ENCODE measurements around the gene STX1B.
A peak's percentile ranks its signal among the peaks of the same experiment; 100 is the strongest.
"Not testable (repeated sequence)": the region's sequence is repeated elsewhere in the genome, so short reads cannot be mapped to it uniquely, and the experiment has no call there.

Gene STX1B

DNA sequence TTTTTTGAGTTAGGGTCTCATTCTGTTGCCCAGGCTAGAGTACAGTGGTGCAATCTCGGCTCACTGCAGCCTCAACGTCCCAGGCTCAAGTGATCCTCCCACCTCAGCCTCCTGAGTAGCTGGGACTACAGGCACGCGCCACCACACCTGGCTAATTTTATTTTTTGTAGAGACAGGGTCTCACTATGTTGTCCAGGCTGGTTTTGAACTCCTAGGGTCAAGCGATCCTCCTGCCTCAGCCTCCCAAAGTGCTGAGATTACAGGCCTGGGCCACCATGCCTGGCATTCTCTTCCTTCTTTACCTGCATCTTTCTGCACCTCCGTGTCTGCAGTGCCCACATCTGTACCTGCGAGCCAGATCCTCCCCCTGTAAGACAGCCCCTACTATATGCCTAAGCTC, 1.4 kb upstream of the STX1B start:
- not testable (repeated sequence) for DNase-seq

DNA sequence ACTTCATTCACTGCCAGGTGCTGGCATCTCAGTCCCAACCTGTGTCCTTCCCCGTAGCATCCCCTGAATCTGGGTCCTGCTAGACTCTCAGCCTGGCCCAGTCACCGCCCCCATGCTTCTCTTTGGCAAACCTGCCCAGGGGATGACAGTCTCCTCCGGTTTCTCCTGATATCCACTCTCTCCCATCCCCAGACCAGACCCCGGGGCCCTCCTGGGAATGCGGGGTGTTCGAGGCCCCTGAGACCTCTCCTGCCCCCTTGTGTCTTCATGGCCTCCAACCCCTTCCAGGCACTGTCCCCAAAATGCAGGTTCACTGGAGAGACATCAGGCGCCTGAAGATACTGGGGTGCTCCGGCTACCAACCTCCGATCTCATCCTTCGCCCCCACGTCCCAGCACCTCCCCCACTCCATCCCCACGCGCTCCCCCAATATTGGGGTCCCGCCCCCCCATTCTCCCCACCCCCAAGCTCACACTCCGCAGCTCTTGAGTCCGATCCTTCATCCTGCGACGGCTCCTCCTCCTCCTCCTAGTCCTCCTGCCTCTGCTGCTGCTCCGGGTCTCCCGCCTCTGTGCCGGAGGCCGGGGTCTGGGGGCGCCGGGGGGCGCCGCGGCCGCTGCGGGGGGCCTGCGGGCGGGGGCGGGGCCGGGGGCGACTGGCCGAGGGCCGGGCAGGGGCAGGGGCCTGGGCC, 399 bp downstream of the STX1B start:
- DNase-seq = no peak

DNA sequence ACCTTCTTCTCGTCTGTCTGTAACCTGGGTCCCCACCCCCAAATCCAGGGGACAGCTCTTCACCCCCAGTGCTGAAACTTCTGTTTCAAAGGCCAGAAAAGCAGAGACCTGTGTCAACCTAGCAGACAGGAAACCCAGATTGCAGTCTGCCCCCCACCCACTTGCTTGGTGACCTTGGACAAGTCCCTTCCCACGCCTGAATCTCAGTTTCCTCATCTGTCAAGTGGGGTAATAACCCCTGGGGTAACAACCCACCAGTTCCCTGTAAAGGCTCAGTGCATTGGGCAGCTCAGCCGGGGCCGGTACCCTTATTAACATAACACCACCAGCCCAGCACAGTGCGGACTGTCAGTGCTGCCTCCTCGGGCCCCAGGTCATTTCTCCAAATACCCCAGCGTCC, 1.3 kb downstream of the STX1B start:
- DNase-seq = no peak

DNA sequence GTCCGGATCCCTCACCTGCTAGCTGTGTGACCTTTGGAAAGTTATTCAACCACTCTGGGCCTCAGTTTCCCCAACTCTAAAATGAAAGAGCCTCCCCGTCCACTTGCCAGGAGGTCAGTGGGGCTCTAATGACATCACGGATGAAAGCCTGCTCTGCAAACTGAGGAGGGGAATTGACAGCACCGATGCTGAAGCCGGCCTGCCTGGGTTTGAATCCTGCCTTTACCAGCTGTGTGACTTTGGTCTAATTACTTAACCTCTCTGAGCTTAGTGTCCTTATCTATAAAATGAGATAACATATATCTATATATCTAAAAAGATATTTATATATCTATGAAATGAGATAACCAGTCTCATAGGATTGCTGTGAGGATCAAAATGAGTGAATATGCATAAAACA, 1.9 kb downstream of the STX1B start:
- DNase-seq = no peak

DNA sequence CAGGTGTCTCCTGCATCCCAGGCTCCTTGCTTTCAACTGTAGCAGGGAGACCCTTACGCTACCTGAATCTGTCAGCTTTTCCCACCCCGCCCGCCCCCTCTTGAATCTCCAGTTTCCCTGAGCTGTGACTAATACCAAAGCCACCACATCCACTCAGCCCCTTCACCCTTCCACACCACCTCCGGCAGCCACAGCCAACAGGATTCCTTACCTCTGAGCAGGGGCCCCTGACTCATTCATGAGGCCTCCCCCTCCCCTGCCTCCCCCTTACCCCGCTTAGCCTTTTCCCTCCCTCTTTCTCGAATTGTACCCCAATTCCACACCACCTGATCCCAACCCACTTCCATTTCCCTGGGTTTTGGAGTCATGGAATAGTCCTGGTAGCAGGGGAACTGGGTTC, 2.3 kb downstream of the STX1B start:
- no peak for DNase-seq

DNA sequence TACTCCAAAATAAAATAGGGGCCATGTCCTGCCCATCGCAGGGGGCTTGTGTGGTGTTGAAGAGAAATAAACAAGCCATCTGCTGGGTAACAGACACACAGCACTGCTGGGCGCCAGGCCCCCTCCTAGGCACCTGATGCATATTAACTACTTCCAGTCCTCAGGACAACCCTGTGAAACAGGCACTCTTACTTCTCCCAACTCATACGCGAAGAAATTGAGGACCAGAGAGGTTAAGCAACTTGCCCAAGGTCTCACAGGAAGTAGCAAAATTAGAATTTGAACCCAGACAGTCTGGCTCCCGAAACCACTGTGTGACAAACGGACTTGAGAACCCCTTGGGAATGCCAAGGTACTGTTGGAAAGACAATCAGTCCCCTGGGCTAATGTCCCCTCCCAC, 2.8 kb downstream of the STX1B start:
- no peak for DNase-seq

DNA sequence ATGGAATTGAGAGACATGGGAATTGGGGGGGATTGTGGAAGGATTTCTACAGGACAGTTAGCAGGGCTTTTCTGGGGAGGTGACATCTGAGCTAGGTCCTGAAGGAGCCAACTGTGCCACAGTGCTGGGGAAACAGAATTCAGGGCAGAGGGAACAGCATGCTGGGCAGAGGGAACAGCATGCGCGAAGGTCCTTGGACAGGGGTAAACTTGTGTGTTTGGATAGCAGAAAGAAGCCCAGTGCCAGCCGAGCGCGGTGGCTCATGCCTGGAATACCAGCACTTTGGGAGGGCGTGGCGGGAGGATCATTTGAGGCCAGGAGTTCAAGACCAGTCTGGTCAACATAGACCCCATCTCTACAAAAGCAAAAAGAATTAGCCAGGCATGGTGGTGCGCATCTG, 3.8 kb downstream of the STX1B start:
- no peak for DNase-seq

DNA sequence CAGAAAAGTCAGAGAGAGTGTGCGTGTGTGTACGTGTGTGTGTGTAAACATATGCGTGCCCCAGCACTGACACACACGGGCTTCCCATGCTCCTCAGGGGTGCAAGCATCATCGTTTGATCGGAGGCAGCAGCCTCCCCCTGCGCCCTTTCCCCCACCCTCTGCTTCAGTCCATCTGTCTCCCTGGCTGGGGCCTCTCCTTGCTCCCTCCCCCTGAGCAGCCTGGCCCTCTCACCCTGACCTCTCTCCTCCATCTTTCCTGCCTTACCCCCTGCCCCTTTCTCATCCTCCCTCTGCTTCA, 4.4 kb downstream of the STX1B start:
- DNase-seq = no peak

DNA sequence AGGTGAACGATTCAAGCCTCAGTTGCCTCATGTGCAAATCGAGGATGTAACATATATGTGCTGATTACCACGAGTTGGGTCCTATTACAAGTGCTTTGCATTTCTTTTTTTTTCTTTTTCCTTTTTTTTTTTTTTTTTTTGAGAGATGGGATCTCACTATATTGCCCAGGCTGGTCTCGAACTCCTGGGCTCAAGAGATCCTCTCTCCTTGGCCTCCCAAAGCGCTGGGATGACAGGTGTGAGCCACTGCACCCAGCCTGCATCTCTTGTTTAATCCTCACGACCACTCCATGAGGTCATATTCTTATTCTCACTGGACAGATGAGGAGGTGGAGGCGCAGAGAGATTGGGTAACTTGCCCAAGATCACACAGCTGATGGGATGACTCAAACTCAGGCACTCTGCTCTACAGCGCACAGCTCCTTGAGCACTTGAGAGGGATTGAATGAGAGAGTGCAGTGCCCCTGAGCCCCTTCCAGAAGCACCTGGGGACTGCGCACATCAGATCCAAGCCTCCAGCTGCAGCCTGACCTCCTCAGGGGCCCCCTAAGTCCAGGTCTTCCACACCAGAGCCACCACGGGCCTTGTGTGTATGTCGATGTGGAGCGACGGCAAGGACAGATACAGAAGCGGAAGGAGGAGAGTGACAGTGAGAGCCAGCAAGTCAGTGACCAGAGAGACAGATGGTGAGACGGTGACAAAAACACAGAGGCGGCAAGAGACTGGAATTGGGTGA, 4.9 kb downstream of the STX1B start:
- DNase-seq = no peak

DNA sequence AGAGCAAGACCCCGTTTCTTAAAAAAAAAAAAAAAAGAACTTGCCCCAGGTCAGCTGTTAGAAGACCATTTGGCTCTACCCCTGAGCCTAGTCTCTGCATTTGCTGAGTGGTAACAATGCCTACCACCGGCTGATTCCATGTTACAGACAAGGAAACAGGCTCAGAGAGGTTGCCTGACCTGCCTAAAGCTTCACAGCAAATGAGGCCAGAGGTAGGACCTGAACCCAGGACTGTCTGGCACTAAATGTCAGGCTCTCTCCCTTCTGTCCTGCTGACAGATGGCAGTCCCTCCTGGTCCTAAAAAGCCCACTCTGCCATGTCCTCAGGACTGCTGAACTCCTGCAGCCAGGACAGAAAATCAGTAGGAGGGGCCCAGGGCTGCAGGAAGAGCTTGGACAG, 5.8 kb downstream of the STX1B start:
- DNase-seq = no peak

DNA sequence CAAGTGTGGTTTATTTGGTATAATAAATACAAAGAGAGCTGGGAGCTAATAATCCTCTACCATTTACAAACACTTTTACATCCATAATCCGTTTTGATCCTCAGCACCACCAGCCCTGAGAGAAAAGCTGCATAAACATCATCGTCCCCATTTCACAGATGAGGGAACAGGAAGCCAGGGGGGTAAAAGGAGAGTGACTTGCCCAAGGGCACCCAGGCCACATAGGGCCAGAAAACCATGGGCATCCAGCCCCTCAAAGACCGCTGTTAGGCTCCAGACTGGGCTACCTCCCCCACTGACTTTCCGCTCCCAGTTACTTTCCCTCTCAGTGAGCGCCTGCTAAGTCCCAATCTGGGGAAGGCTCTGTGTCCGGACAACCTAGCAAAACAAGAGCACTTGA, 6.7 kb downstream of the STX1B start:
- no peak for DNase-seq

DNA sequence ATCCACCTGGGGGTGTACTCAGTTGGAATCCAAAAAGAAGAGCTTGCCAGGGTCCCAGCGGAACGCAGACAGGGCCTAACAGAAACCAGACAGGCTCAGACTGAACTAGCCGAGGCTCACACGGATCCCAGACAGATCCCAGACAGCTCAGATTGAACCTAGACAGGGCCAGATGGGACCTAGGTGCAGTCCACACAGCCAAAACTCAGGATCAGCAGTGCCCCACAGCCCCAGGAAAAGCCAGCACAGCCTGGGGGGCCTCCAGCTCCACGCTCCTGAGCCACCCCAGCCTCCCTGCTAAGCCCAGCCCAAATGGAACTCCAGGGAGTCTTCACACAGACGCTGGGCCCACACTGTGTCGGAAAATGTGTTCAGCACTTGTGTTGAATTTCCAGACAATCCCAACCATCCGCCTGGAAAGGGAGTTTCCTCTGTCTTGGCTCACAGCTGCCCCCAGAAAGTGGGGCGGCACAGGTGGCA, 7.5 kb downstream of the STX1B start:
- no peak for DNase-seq

DNA sequence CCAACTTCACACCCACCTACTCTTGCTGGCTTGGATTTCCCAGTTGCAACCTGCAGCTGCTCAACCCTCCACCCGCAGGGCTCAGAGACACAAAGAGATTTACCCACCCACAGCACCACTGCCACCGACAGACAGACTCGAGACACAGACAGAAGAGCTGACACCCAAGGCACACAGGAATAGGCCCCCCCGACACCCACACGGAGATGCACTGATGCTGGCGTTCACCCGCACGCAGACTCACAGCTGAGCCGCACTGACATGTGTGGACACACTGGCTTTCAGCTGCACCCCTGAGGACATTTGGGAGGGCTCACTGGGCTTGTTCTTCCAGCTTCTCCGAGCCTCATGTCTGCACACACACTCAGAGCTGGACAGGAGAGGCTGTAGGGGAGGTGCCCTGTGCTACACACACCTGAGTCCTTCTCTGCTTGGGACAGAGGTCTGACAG, 8.2 kb downstream of the STX1B start:
- no peak for DNase-seq

DNA sequence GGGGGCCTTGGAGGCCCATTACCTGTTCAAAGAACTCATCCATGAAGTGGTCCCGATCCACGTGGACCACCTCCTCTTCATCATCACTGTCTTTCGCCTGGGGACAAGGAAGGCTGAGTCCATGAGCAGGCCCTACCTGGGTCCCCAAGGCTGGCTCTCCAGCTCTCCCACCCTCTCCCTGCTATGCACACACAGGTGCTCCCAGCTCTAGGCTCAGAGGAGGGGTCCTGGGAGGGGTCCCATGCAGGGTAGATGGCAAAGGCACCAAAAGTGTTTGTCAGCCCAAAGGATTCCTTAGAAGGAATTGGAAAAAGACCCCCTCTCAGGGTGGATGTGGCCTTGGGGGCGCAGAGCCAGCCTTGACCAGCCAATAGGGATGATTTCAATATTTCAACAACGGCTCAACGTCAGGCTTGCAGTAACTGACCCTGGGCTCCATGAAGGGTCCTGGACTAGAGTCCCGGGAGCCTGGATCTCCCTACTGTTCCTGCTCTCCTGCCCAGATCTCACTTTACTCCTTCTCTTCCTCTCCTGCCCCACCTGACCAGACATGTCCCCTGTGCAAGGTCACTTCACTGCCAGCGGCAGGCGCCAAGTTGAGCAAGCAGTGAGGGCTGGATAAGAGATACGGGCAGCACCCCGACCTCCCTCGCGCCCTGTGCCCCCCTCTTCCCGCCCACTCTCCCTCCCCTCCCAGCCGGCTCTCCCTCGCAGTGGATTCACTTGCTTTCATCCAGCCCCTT, 8.8 kb downstream of the STX1B start:
- DNase-seq = no peak

DNA sequence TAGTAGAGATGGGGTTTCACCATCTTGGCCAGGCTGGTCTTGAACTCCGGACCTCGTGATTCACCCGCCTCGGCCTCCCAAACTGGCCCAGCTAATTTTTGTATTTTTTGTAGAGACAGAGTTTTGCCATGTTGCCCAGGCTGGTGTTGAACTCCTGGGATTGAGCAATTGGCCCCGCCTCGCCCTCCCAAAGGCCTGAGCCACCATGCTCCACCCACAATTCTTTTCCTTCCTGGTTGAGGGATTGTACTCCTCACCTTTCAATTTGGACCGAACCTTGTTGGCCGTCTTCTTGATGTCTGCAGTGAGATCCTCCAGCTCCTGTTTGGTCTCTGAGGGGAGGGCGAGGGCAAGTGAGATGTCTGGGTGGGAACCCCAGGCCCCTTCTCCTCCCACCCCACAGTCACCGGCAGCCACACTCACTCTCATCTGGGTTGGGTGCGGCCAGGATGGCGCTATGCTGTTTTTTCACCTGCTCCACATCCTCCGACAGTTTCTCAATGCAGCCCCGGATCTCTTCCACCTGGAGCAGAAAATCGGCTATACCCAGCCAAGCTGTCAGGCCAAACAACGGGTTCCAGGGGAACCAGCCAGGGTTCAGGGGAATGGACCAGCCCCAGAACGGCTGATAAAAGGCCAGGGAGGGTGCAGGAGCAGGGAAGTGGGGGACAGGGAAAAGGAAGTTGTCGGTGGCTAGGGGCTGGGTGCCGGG, 9.6 kb downstream of the STX1B start:
- no peak for DNase-seq

DNA sequence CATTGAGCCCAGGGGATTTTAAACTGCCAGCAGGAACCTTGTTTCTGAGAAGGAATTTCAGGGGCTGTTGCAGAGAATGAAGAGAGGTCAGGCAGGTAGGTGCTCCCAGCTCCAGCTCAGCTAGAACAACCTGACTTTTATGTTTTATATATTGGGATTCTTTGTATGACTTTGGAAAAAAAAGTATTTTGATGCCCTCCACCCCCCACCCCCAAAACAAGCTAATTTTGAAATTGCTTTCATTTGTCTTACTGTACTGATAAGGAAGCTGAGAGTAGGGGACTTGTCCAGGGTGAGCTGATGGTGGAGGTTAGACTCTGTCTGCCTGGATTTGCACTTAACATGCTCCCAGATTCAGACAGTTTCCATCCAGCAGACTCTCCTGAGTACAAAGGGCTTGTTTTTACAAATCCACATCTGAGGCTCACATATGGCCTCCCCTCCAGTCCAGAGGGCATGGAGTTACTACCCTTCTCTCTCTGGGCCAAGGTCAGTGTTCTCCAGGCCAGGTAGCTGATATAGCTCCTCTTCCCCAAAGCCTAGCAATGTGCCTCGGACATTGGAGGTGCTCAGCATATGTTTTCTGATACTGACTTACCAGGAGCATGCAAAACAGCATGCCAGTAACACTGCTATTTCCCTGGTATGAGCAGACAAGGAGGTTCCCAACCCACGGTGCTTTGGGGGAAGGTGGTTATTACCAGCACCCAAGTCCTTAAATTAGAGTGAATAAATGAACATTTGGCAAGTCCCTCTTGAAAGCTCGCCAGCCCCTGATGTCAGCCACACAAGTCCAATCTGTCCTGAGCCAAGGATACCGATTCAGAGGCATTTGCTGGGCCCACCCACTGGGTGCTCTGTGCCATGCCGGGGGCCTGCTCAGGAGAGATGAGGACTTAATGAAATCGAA, 11.3 kb downstream of the STX1B start:
- no peak for DNase-seq

DNA sequence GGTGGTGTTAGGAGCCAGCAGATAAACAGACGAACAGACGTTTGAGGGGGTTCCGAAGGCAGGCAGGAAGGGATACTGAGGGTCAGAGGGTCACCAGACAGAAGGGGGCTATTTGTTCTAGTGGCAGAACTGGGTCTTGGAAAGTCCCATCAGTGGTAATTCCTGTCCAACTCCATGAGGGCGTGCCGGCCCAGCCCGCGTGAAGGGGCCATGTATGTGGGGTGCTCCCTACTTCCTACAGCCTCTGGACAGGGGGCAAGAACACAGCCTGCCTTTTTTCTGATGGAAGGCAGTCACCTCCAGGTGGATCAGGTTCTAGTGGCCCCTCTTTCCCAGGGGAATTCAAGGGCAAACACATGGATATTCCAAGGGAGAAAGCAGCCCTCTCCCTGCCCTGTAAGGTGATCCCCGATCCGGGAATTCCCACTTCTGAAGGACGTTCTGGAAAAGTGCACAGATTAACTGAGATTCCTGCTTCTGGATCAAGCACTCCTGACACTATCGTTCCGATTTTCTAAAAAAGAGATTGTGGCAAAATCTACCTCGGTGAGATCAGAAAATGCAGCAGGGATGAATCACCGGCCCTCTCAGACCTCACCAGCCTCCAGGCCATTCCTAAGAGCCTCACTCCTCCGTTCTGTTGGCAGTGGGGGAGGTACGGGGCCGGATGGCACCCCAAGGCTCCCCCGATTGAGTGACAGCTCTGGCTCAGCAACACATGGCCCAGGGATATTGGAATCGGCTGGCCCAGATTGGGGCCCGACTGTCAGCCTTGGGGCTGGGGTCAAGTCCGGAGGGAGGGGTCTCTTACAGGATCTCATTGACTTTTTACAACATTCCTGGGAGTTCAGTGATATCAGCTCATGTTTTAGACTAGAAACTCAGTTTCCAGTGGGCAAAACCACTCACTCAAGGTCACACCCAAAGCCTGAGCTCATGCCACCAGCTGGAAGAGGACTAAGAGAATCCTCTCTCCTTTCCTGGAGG, 12.4 kb downstream of the STX1B start:
- DNase-seq = no peak

DNA sequence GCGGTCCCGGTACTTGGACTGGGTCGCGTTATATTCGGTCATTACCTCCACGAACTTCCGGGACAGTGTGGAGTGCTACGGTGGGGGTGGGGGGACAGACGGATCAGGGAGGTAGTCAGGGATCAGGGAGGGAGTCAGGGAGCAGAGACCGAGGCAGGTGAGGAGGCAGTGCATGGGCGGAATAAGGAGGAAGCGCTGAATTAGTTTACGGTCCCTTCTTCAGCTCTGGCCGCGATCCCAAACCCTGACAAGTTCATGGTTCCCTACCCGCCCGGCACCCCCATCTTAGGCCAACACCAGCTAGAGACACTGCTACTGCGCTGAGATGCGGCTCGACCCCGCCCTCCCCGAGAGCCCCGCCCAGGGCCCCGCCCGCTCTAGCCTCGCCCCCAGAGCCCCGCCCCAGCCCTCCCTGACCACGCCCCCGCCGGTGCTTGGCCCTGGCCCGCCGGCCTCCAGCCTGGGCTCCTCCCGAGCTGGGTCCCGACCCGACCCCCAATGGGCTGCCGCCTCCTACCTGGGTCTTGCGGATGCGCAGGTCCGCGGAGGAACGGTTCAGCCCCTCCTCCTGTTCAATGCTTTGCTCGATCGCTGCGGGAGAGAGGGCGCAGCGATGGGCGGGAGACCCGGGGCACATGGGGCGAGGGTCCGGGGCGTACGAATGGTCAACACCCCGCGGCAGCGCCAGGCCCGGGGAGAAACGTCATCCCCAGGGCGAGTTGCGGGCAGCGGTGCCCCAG, 13.3 kb downstream of the STX1B start:
- peak; percentile 24 for DNase-seq

DNA sequence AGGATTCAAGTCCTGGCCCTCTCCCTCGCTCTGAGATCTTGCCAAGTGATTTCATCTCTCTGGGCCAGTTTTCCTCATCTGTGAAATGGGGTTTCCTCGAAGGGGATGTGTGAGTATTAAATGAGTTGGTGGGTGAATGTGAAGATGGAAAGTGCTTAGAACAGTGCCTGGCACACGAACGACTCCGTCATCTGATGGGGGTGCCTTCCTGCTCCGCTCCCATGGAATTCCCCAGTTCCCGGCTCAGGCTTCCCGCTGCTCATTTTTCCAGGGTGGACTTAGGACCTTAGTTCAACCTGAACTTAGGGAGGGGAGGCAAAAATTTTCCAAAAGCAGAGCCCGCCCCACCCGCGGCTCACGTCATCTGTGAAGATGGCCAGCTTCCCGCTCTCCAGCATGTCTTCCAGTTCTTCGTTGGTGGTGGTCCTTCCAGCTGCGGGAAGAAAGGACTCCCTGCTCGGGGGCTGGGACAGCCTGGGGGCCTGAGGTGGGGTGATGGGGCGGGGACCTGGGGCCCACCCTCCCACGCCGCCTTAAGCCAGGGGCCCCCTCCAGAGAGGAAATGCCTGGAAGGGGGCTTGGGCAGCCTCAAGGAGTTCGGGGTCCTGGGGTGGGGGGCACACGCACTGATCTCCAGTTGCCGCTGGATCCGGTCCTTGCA, 14.0 kb downstream of the STX1B start:
- no peak for DNase-seq

DNA sequence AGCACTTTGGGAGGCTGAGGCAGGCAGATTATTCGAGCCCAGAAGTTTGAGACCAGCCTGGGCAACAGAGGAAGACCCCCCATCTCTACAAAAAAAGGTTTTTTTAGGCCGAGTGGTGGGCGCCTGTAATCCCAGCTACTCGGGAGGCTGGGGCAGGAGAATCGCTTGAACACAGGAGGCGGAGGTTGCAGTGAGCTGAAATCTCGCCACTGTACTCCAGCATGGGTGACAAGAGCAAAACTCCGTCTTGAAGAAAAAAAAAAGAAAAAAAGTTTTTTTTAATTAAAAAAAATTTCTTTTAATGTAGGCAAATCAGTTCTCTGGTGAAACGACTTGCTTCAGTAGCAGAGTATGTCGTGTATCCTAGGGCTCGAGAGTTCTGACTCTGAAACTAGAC, 14.5 kb downstream of the STX1B start:
- no peak for DNase-seq

Data from NCI-H510A (cell line).